ENCODE measurements around the gene SP100.
"Not testable (repeated sequence)": the region's sequence is repeated elsewhere in the genome, so short reads cannot be mapped to it uniquely, and the experiment has no call there.

Gene SP100

DNA sequence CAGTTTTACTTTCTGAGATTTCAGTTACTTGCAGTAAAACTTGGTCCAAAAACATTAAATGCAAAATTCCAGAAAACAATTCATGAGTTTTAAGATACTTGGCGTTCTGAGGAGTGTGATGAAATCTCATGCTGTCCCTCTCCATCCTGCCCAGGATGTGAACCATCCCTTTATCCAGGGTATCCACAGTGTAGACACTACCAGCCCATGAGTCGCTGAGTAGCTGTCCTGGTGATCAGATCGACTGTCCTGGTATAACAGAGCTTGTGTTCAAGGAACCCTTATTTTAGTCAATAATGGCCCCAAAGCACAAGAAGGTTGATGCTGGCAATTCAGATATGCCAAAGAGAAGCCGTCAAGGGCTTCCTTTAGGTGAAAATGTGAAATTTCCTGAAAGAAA lies 3.2 kb downstream of the SP100 start:
- no peak for DNase-seq (ENCODE audit: low read depth, low spot score)

DNA sequence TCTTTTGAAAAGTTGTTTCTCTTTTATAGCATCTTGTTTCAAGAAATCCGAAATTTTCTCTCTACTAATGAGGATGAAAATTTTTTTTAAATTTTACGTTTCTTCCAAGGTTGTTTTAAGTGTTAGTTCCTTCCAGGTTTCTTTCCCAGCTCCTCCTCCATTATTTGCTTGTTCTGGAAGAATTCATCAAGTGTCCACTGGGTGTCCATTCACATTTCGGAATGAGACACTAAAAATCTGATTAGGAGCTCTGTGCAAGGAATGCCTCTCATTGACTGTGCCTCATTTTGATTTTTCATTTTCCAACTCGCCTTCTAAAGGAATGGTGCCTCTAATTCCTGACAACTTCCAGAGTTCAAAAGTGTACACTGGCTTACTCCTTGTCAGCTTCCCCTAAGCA lies 6.1 kb downstream of the SP100 start:
- DNase-seq (ENCODE audit: low read depth, low spot score), result no peak

DNA sequence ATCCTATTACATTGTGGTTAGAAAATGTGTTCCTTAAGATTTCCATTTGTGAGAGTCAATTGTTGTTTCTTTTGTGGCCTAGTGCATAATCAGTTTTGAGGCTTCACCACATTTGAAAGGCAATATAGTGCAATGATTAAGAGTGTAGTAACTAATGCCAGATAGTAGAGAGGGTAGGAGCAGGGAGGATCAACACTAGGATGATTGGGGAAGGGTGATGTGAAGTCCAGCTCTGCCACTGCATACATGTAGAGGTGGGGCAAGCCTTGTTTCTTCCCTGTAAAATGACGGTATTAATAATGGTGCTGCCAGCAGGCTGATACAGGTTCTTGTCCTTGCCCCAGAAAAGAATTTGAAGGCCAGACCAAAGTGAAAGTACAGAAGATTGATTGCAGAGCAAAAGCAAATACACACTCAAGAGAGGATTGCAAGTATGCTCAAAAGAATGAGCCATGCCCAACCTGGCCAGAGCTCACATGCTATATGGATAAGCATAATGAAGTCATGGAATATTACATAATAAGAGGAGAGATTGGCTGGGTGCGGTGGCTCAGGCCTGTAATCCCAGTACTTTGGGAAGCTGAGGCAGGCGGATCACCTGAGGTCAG lies 8.0 kb downstream of the SP100 start:
- no peak for DNase-seq (ENCODE audit: low read depth, low spot score)

DNA sequence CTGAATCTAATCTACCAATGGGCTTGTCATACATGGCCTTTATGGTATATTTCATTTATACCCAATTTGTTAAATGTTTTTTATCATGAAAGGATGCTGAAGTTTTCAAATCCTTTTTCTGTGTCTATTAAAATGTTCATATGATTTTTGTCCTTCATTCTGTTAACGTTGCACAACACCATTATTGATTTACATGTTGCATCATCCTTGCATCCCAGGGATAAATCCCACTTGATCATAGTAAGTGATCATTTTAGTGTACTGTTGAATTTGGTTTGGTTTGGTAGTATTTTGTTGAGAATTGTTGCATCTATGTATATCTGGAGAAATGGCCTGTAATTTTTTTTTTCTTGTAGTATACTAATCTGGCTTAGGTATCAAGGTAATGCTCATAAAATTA lies 9.4 kb downstream of the SP100 start:
- DNase-seq (ENCODE audit: low read depth, low spot score), result no peak

DNA sequence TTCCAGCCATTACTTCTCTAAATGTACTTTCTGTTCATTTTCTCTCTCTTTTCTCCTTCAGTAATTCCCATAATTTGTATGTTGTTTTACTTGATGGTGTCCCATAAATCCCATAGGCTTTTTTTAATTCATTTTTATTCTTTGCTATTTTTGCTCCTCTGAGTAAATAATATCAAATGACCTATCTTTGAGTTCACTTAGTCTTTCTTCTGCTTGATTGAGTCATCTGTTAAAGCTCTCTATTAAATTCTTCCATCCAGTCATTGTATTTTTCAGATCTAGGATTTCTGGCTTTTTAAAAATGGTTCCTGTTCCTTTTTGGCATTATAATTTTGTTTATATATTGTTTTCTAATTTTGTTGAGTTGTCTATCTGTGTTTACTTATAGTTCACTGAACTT lies 13.5 kb downstream of the SP100 start:
- no peak for DNase-seq (ENCODE audit: low read depth, low spot score)

DNA sequence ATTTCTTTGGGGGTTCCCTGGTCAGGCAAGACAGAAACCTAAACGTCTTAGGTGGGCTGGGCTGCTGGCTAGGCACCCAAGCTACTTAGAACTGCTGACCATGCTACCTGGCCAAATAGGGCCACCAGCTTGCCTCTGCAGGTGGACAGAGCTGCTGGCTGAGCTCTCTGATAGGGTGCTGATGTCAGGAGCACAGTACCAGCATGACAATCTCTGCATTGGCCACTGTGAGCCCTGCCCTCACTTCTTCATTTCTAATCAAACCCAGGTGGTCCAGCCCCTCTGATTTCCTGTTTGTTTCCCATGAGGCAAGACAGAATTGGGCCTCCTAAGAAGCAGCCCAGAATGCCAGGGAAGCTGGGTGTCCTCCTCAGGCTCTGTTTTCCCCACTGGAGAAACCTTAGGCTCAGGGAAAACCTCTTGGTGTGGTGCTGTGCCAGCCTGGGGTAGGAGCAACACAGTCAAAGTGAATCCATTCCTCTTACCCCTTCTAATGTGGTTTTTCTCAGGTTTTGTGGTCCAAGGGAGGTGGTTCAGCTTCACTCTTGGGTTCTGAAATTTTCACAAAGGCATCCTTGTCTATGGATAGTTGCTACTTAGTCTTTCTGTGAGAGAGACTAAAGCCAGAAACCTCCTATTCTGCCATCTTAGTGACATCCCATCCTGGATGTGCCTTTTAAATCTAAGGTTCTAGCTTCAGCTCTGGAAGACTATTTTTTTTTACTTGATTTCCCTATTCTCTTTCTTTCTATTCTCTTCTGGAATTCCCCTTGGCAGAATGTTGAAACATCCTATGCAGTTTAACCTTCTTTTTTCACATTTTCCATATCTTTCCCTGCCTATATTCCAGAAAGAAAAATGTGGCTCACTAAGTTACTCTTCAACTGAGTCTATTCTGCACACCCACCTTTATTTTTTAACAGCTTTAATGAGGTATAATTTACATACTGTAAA lies 15.2 kb downstream of the SP100 start:
- no peak for DNase-seq (ENCODE audit: low read depth, low spot score)

DNA sequence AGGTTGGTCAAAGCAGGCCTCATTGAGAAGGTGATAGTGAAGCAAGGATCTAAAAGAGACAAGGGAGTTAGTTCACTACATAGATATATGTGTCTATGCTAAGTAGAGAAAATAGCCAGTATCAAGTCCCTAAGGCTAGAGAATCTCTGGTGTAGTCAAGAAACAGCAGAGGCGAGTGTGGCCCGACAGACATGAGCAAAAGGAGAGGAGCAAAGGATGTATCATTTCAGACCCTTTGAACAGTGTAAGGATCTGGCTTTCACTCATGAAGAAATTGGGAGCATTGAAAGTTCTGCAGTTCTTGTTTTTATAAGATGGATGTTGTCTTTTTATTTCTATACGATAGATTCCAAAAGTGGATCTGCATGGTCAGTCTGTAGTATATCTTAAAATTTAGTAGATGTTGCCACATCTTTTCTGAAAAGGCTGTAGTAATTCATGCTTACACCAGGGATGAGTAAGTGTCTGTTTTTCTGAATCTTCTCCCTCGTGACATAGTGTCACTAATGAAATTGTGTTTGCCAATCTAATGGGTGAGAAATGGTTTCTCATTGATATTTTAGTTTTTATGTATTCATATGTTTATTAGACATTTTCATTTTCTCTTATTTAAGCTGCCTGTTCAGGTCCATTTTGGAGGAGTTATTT lies 18.8 kb downstream of the SP100 start:
- no peak for DNase-seq (ENCODE audit: low read depth, low spot score)

DNA sequence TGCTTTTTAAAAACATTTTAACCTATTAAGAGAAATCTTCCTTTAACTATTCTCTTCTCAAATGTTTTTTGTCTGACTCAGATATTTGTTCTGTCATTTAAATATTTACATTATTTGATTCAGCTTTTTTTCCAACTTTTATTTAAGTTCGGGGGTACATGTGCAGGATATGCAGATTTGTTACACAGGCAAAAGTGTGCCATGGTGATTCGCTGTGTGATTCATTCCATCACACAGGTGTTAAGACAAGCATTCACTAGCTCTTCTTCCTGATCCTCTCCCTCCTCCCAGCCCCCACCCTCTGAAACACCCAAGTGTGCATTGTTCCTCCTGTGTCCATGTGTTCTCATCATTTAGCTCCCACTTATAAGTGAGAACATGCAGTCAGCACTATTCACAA lies 19.4 kb downstream of the SP100 start:
- DNase-seq (ENCODE audit: low read depth, low spot score), result no peak

DNA sequence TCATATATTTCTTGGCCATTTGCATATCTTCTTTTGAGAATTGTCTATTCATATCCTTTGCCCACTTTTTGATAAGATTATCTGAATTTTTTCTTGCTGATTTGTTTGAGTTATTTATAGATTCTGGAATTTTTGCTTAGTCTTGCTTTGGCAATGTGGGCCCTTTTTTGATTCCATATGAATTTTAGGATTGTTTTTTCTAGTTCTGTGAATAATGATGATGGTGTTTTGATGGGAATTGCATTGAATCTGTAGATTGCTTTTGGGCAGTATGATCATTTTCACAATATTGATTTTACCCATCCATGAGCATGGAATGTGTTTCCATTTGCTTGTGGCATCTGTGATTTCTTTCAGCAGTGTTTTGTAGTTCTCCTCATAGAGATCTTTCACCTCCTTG lies 23.1 kb downstream of the SP100 start:
- not testable (repeated sequence) for DNase-seq (ENCODE audit: low read depth, low spot score)

DNA sequence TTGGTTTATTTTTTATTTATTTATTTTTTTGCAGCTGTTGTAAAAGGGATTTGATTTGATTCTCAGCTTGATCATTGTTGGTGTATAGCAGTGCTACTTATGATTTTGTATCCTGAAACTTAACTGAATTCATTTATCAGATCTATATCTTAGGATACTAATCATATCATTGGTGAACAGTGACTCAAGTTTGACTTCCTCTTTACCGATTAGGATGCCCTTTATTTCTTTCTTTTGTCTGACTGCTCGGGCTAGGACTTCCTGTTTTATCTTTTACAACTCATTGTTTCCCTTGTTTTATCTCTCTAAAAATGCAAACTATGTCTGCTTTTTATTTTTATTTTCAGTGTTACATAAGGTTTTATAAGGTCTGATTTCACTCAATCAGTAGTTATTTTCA lies 23.6 kb downstream of the SP100 start:
- no peak for DNase-seq (ENCODE audit: low read depth, low spot score)

DNA sequence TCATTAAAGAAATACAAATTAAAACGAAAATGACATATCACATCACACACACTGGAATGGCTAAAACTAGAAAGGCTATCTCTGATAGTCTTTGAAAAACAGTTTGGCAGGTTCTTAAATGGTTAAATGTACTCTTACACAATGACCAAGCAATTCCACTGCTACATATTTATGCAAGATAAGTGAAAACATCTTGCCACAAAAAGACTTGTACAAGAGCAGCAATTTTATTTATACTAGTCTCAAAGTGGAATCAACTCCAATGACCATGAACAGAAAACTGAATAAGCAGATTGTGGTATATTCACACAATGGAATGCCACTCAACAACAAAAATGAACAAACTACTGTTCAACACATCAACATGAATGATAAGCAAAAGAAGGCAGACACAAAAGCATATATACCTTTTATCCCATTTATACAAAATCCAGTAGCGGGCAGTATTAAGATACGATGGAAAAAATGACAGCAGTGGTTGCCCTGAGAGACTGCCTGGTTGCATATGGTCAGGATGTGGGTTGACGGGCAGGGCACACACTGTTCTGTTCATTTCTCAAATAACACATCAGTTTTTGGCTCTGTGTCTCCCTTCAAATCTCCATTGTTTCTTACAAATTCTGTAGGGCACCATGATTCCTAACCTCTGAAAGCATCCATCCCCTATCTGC lies 25.4 kb downstream of the SP100 start:
- DNase-seq (ENCODE audit: low read depth, low spot score), result no peak

DNA sequence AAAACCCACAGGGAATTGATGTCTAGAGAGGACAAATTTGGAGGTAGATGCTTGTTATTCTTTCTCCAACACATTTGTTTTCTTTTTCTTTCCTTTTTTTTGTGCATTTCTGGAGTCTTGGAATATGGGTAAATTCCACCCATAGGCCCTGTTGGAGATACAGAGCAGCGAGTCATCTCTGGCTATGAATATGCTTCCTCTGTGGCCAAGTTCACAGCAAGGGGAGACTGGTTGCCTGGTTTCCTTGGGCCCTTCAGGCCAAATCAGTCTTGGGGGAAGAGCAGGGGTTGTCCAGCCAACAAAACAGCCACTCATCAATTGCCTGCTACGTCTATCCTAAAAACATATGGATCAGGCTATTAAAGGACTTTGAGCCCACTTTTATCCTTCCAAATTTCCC lies 27.5 kb downstream of the SP100 start:
- no peak for DNase-seq (ENCODE audit: low read depth, low spot score)

DNA sequence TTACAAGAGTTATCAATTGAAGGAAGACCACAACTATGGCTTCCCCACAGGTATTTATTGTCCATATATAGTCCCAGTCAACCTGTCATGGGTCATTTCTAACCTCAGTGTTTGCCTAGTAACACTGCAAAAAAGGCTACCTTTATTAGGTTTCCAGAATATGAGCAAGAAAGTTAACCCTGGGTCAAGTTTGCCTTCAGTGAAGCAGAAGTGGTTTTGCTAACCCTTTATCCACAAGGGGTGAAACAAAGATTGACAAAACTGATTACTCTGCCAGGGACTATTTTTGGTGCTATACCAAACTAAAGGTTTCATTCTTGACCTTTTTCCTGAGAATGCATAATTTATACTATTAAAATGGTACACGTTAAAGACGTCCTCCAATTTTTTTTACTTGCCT lies 28.8 kb downstream of the SP100 start:
- no peak for DNase-seq (ENCODE audit: low read depth, low spot score)

DNA sequence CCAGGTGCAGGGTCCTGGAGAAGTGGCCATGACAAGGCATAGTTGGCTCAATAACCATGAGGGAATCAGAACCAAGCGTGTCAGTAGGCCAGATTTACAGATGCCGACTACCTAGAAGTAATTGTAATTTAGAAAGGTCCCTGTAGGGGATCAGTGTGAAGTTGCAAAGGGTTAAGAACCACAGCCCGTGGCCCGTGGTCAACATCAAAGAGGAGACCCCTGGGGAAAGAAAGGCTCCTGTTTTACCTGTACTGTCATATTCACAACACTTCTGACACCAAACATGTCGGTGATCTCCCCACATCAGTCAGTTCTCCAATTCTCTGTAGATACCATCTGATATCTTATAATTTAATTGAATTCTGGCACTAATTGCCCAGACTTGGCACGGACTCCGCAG lies 31.0 kb downstream of the SP100 start:
- no peak for DNase-seq (ENCODE audit: low read depth, low spot score)

DNA sequence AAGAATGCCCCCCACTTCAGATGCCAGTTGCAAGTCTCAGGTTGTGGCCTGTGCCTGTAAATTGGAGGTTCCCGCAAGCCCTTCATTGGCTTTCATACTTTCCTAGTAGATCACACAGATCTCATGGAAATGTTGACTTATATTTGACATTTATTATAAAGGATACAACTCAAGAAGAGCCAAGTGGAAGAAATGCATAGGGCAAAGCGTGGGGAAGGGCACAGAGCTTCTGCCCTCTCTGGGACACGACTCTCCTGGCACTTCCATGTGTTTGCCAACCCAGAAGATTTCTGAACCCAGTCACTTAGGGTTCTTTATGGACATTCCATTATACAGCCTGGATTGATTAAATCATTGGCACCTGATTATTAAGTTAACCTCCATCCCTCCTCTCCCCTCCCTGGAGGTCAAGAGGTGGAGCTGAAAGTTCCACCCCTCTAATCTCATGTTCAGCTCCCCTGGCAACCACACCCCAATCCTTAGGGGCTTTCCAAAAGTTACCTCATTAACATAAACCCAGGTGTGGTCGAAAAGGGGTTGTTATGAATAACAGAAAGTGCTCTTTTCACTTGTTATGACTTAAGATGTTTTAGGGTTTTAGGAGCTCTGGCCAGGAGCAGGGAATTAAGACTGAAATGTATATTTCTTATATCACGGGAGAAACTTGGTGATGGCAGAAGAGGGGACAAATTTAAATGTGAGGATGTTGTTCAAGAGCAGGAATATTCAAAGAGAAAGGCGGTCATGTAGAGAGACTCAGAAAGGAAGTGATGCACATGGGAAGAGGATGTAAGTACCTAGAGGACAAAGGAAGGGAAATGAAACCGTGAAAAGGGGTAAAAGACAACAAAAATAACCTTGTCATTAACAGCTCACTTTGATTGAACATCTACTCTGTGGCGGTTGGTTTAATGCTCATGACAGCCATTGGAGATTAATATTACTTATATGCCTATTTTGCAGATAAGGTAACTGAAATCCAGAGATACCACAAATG lies 31.8 kb downstream of the SP100 start:
- no peak for DNase-seq (ENCODE audit: low read depth, low spot score)

DNA sequence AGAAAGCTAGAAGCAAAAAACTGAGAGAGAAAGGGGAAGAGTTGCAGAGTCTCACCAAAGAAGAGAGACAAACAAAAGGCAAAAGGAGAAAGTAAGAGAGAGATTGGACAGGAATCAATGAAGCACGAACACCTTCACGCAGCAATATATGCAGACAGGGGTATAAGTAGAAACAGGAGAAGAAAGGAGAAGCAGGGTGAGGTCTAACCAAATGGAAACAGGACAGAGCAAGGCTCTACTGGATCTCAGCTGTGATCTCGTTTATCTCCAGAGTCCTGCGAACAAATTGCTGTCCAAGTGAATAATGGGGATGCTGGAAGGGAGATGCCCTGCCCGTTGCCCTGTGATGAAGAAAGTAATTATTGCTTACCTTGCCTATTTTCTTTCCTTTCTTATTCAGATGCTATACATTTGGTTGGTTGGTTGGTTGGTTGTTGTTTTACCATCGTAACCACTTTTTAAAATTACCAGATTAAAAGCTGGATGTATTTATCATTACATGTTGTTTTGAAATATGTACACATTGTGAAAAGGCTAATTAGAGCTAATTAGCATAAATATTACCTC lies 34.0 kb downstream of the SP100 start:
- DNase-seq (ENCODE audit: low read depth, low spot score), result no peak

DNA sequence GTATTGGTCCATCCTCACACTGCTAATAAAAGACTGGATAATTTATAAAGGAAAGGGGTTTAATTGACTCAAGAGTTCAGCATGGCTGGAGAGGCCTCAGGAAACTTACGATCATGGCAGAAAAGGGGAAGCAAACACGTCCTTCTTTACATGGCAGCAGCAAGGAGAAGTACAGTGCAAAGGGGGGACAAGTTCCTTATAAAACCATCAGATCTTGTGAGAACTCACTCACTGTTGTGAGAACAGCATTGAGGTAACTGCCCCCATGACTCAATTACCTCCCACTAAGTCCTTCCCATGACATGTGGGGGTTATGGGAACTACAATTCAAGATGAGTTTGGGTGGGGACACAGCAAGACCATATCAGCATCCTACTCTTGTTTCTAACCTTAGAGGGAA lies 37.0 kb downstream of the SP100 start:
- no peak for DNase-seq (ENCODE audit: low read depth, low spot score)

DNA sequence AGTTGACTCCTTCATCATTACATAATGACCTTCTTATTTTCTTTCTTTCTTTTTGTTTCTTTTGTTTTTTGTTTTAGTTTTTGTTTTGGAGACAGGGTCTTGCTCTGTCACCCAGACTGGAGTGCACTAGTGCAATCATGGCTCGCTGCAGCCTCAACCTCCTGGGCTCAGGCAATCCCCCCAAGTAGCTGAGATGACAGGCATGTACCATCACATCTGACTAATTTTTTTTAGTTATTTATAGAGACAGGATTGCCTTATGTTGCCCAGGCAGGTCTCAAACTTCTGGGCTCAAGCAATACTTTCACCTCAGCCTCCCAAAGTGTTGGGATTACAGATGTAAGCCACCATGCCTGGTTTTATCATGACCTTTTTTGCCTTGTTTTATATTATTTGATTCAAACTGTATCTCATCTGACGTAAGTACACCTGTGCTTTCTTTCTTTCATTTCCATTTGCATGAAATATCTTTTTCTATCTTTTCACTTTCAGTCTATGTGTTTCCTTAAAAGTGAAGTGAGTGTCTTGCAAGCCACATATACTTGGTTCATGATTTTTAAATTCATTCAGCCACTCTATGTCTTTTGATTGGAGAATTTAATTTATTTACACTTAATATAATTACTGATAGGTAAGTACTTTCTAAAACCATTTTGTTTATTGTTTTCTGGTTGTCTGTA lies 39.1 kb downstream of the SP100 start:
- no peak for DNase-seq (ENCODE audit: low read depth, low spot score)

DNA sequence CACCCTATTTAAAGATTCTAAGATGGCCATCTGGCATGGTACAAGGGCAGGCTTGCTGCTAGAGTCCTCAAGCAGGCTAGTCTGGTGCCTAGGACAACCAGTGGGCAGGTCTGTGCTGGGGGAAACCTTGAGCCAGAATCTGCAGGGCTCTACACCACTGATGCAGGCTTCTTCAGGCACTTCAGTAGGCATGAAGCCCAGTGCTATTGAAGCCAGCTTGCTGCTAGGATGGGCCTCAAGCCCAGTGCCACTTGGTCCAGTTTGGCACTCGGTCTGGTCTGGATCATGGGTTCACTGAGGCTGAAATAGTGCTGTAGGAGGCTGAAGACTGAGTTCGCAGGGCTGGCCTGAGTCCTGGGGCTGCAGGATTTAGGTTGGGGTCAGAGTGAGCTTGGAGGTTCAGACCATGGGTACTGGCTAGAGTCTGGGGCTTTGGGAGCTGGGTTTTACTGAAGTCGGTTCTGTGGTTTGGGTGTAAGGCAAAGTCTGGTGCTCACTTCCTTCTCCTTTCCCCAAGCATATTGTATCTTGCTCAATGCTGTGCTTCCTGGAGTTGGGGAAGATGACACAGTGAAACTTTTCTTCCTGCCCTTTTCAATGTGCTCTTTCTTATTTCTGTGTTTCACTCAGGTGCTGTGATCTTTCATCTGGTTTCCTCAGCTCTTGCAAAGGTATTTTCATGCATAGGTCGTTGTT lies 41.2 kb downstream of the SP100 start:
- DNase-seq (ENCODE audit: low read depth, low spot score), result no peak
